Measurements from ENCODE around the gene SORL1.

DNA sequence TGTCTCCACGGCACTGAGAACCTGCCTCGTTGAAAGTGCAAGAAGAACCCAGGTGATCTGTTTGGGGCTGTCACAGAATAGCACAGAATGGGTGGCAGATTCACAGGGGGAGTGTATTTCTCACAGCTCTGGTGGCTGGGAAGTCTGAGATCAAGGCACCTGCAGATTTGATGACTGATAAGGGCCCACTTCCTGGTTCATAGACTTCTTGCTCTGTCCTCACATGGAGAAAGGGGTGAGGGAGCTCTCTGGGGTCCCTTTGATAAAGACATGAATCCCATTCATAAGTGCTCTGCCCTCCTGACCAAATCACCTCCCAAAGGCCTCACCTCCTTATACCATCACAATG lies 199.1 kb downstream of the SORL1 start:
- TF ChIP-seq GATA2 (IDR thresholded peaks at IDR 0.05; ENCODE audit: low read depth, low read length) (no peak), GATA3 (IDR thresholded peaks at IDR 0.05; ENCODE audit: low read depth, low read length) (no peak)
